Keratinocyte (primary cell): ENCODE results near the gene AZU1. TPM values are rescaled to one million over a fixed set of nuclear protein-coding genes. Genes with fewer than 3 reads are reported as not detected.

Source experiments
- DNase-seq: peaks from one replicate; pipeline ENCODE4 v3.0.0-alpha.2; 2011; ENCODE audit warnings: low read depth, missing footprints, low spot score
- FAIRE-seq: peaks from 2 replicates; lab custom pipeline; 2011; peaks lifted over from hg19 to GRCh38; lab: Jason Lieb, UNC
- H2AFZ ChIP-seq: 2 replicates; pipeline ENCODE4 v1.6.0; 2012; ENCODE audit warnings: low read length, control low read depth, inconsistent platforms; ENCODE audit not compliant: control insufficient read depth
- H3K27ac ChIP-seq: 2 replicates; pipeline ENCODE4 v1.5.1; 2011; ENCODE audit warnings: low read length; ENCODE audit not compliant: control insufficient read depth, insufficient read depth
- H3K27me3 ChIP-seq: 3 replicates; pipeline ENCODE4 v1.6.0; 2011; ENCODE audit warnings: low read length; ENCODE audit not compliant: control insufficient read depth, insufficient read depth; ENCODE audit errors: extremely low read depth
- H3K36me3 ChIP-seq, 2 experiments: 2 replicates in 1 of 2; 3 replicates in 1 of 2; pipeline ENCODE4 v1.5.1; 2011; ENCODE audit warnings: low read length in 2 of 2, mild to moderate bottlenecking in 1 of 2; ENCODE audit not compliant: control insufficient read depth in 2 of 2, insufficient read depth in 2 of 2; ENCODE audit errors: extremely low read depth in 1 of 2
- H3K4me1 ChIP-seq: 3 replicates; pipeline ENCODE4 v1.5.1; 2011; ENCODE audit warnings: low read length; ENCODE audit not compliant: control insufficient read depth, insufficient read depth; ENCODE audit errors: extremely low read depth
- H3K4me2 ChIP-seq: 3 replicates; pipeline ENCODE4 v1.6.0; 2011; ENCODE audit warnings: low read depth, low read length; ENCODE audit not compliant: control insufficient read depth, insufficient read depth; ENCODE audit errors: extremely low read depth
- H3K4me3 ChIP-seq, 3 experiments: fragments of 200-600 bp in 1 of 3; sonication (generic) in 1 of 3; 2 replicates in 2 of 3; 3 replicates in 1 of 3; pipeline ENCODE4 v1.5.1; 2011 to 2016; ENCODE audit warnings: low read length in 3 of 3, mild to moderate bottlenecking in 3 of 3, control low read depth in 2 of 3, inconsistent platforms in 1 of 3, low read depth in 1 of 3, mixed read lengths in 1 of 3, mixed run types in 1 of 3, moderate library complexity in 1 of 3; ENCODE audit not compliant: control insufficient read depth in 2 of 3, insufficient read depth in 2 of 3; ENCODE audit errors: extremely low read depth in 1 of 3
- H3K79me2 ChIP-seq: 2 replicates; pipeline ENCODE4 v1.6.0; 2012; ENCODE audit warnings: low read length; ENCODE audit not compliant: control insufficient read depth, insufficient read depth
- H3K9ac ChIP-seq: 3 replicates; pipeline ENCODE4 v1.6.0; 2011; ENCODE audit warnings: low read length; ENCODE audit not compliant: control insufficient read depth, insufficient read depth; ENCODE audit errors: extremely low read depth
- H3K9me1 ChIP-seq: 3 replicates; pipeline ENCODE4 v1.6.0; 2011; ENCODE audit warnings: low read length; ENCODE audit not compliant: control insufficient read depth, insufficient read depth; ENCODE audit errors: extremely low read depth
- H3K9me3 ChIP-seq: 2 replicates; pipeline ENCODE4 v1.5.1; 2012; ENCODE audit warnings: low read depth, low read length; ENCODE audit not compliant: control insufficient read depth
- H4K20me1 ChIP-seq: 3 replicates; pipeline ENCODE4 v1.6.0; 2011; ENCODE audit warnings: low read length; ENCODE audit not compliant: control insufficient read depth, insufficient read depth; ENCODE audit errors: extremely low read depth
- CTCF ChIP-seq, 3 experiments: IDR thresholded peaks in 1 of 3; conservative IDR thresholded peaks in 1 of 3; optimal IDR thresholded peaks in 1 of 3; 2 replicates in 2 of 3; 3 replicates in 1 of 3; pipeline versions ENCODE3 to v1.5.1; 2011; ENCODE audit warnings: low read length in 3 of 3, mild to moderate bottlenecking in 3 of 3, moderate library complexity in 2 of 3, control low read depth in 1 of 3, inconsistent platforms in 1 of 3; ENCODE audit not compliant: insufficient read depth in 2 of 3; ENCODE audit errors: extremely low read depth in 1 of 3
- EZH2 ChIP-seq: IDR thresholded peaks from one replicate; pipeline ENCODE4 v1.6.1; 2012; ENCODE audit warnings: inconsistent platforms, mild to moderate bottlenecking, low read length, moderate library complexity
- dilution Hi-C: fragments of 300-500 bp; cut with MboI; formaldehyde crosslinking; loops from one replicate; pipeline ENCODE4 v1.7.0; 2020; ENCODE audit warnings: low sequenced_read_pairs; ENCODE audit not compliant: extremely low pct_ligation_motif_present
- polyA plus RNA-seq, 5 experiments: library from polyadenylated mRNA; depleted of rRNA in 3 of 5; stranded (reverse) in 3 of 5; stranded (forward) in 1 of 5; unstranded in 1 of 5; fragments of >200 nt; gene quantifications; 1 replicate in 1 of 5; 2 replicates in 3 of 5; 3 replicates in 1 of 5; pipeline versions ENCODE4 v1.2.1 to v1.2.3, GENCODE V29; 2011 to 2012; ENCODE audit warnings: missing spikeins in 2 of 5, low read depth in 1 of 5, low replicate concordance in 1 of 5

The AZU1 gene
- polyA plus RNA-seq, 1 donor (not counting 4 experiments of a cell fraction or from before 2014, with no cell fraction given), result not detected

GRCh38 chr19:793806-794205 lies 33.8 kb upstream of the AZU1 start:
- H3K27me3 ChIP-seq, result no peaks in the 10 kb centered on the region
- dilution Hi-C loops, result no loop called here
- peaks cover 7% of the 10 kb centered on the region for H4K20me1 ChIP-seq
- no peak overlapping the region for H3K27ac ChIP-seq
- H3K9ac ChIP-seq, result no peak overlapping the region
- H3K4me3 ChIP-seq, result no peak overlapping the region
- no peaks in the 10 kb centered on the region for H3K9me3 ChIP-seq
- no peak overlapping the region for H2AFZ ChIP-seq
- peaks cover 16% of the 10 kb centered on the region for H3K4me1 ChIP-seq
- no peaks in the 10 kb centered on the region for H3K9me1 ChIP-seq
- DNase-seq (no peak), FAIRE-seq (no peak)
- peaks cover 10% of the 10 kb centered on the region for H3K79me2 ChIP-seq
- no peak overlapping the region for H3K4me2 ChIP-seq
- TF ChIP-seq CTCF (optimal IDR thresholded peaks at IDR 0.05 in 1 of 3, IDR thresholded peaks at IDR 0.05 in 1 of 3, conservative IDR thresholded peaks at IDR 0.05 in 1 of 3; ENCODE audit: extremely low read depth in 1 of 3, insufficient read depth in 2 of 3, low read length in 3 of 3), result no peak
- no peak for TF ChIP-seq EZH2
- H3K36me3 ChIP-seq, result peaks cover 0 to 4% of the 10 kb centered on the region in 2 experiments

- no peak overlapping the region for H2AFZ ChIP-seq
- H3K79me2 ChIP-seq, result peaks cover 23% of the 10 kb centered on the region
- no peaks in the 10 kb centered on the region for H3K9me3 ChIP-seq
- H3K4me1 ChIP-seq, result peaks cover 16% of the 10 kb centered on the region
- H3K27ac ChIP-seq, result no peak overlapping the region
- H3K9ac ChIP-seq, result no peak overlapping the region
- TF ChIP-seq CTCF (optimal IDR thresholded peaks at IDR 0.05 in 1 of 3, IDR thresholded peaks at IDR 0.05 in 1 of 3, conservative IDR thresholded peaks at IDR 0.05 in 1 of 3; ENCODE audit: extremely low read depth in 1 of 3, insufficient read depth in 2 of 3, low read length in 3 of 3), result no peak
- TF ChIP-seq EZH2, result no peak
- DNase-seq (no peak), FAIRE-seq (no peak)
- H3K4me2 ChIP-seq, result no peak overlapping the region
- H3K36me3 ChIP-seq, result peaks cover 3 to 14% of the 10 kb centered on the region in 2 experiments
- H3K9me1 ChIP-seq, result no peaks in the 10 kb centered on the region
- no peak overlapping the region for H3K4me3 ChIP-seq
- no peaks in the 10 kb centered on the region for H3K27me3 ChIP-seq
- dilution Hi-C loops, result no loop called here
- H4K20me1 ChIP-seq, result peaks cover 19% of the 10 kb centered on the region
Measured at GRCh38 chr19:795073-795611, 32.5 kb upstream of the AZU1 start.
